Measurements from ENCODE around the gene TMEM192.

The TMEM192 gene

GRCh38 chr4:165152527-165152926 is 39.9 kb upstream of the TMEM192 start:
- TF ChIP-seq POLR2AphosphoS5 (IDR thresholded peaks at IDR 0.05; ENCODE audit: low read depth, low read length) (no peak), TAF1 (IDR thresholded peaks at IDR 0.05; ENCODE audit: borderline replicate concordance, insufficient read depth, low read length) (no peak), SIN3A (IDR thresholded peaks at IDR 0.05; ENCODE audit: borderline replicate concordance, insufficient read depth, low read length) (no peak), FOXP2 (optimal IDR thresholded peaks at IDR 0.05; ENCODE audit: borderline replicate concordance, extremely low read depth, extremely low read length, insufficient read depth) (no peak)
- TF ChIP-seq, protein P1, sequence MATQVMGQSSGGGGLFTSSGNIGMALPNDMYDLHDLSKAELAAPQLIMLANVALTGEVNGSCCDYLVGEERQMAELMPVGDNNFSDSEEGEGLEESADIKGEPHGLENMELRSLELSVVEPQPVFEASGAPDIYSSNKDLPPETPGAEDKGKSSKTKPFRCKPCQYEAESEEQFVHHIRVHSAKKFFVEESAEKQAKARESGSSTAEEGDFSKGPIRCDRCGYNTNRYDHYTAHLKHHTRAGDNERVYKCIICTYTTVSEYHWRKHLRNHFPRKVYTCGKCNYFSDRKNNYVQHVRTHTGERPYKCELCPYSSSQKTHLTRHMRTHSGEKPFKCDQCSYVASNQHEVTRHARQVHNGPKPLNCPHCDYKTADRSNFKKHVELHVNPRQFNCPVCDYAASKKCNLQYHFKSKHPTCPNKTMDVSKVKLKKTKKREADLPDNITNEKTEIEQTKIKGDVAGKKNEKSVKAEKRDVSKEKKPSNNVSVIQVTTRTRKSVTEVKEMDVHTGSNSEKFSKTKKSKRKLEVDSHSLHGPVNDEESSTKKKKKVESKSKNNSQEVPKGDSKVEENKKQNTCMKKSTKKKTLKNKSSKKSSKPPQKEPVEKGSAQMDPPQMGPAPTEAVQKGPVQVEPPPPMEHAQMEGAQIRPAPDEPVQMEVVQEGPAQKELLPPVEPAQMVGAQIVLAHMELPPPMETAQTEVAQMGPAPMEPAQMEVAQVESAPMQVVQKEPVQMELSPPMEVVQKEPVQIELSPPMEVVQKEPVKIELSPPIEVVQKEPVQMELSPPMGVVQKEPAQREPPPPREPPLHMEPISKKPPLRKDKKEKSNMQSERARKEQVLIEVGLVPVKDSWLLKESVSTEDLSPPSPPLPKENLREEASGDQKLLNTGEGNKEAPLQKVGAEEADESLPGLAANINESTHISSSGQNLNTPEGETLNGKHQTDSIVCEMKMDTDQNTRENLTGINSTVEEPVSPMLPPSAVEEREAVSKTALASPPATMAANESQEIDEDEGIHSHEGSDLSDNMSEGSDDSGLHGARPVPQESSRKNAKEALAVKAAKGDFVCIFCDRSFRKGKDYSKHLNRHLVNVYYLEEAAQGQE (IDR thresholded peaks at IDR 0.05; ENCODE audit: insufficient read depth in 1 of 2, low read depth in 2 of 2, low read length in 2 of 2), result no peak

- TF ChIP-seq, protein P1 (IDR thresholded peaks at IDR 0.05; ENCODE audit: insufficient read depth in 1 of 2, low read depth in 2 of 2, low read length in 2 of 2), result no peak
- TF ChIP-seq POLR2AphosphoS5 (IDR thresholded peaks at IDR 0.05; ENCODE audit: low read depth, low read length) (no peak), FOXP2 (optimal IDR thresholded peaks at IDR 0.05; ENCODE audit: borderline replicate concordance, extremely low read depth, extremely low read length, insufficient read depth) (no peak), SIN3A (IDR thresholded peaks at IDR 0.05; ENCODE audit: borderline replicate concordance, insufficient read depth, low read length) (no peak), TAF1 (IDR thresholded peaks at IDR 0.05; ENCODE audit: borderline replicate concordance, insufficient read depth, low read length) (no peak)
These were observed 39.1 kb upstream of the TMEM192 start for GRCh38 chr4:165151734-165152133.

DNA sequence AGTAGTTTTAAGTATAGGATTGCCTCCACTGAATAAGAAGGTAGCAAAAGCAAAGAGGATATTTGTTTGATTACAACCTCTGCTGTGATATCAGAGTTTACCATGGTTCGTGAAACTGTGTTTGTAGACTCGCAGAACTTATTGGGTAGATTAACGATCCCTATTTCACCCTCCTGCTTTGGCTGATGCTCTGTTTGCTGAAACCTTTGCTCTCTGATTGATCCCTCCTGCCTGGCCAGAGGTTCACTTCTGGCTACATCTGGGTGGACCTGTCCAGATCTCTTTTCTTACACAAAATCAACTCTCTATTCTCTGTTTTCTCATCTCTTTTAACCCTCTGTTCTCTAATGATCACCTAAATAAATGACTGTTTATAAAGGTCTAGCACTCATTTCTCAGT is 37.9 kb upstream of the TMEM192 start:
- no peak for TF ChIP-seq TAF1 (IDR thresholded peaks at IDR 0.05; ENCODE audit: borderline replicate concordance, insufficient read depth, low read length)
- TF ChIP-seq, protein P1 (IDR thresholded peaks at IDR 0.05; ENCODE audit: insufficient read depth in 1 of 2, low read depth in 2 of 2, low read length in 2 of 2), result no peak
- TF ChIP-seq SIN3A (IDR thresholded peaks at IDR 0.05; ENCODE audit: borderline replicate concordance, insufficient read depth, low read length), result no peak
- no peak for TF ChIP-seq POLR2AphosphoS5 (IDR thresholded peaks at IDR 0.05; ENCODE audit: low read depth, low read length)
- no peak for TF ChIP-seq FOXP2 (optimal IDR thresholded peaks at IDR 0.05; ENCODE audit: borderline replicate concordance, extremely low read depth, extremely low read length, insufficient read depth)

DNA sequence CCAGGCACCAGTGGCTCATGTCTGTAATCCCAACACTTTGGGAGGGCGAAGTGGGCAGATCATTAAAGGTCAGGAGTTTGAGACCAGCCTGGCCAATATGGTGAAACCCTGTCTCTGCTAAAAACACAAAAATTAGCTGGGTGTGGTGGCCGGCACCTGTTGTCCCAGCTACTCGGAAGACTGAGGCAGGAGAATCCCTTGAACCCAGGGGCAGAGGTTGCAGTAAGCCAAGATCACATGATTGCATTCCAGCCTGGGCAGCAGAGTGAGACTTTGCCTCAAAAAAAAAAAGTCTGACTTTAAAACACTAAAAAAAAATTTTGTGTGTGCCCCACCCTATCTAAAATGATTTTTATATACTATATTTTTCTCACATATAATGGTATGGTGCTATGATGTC is 26.2 kb upstream of the TMEM192 start:
- TF ChIP-seq SIN3A (IDR thresholded peaks at IDR 0.05; ENCODE audit: borderline replicate concordance, insufficient read depth, low read length) (no peak), TAF1 (IDR thresholded peaks at IDR 0.05; ENCODE audit: borderline replicate concordance, insufficient read depth, low read length) (no peak), FOXP2 (optimal IDR thresholded peaks at IDR 0.05; ENCODE audit: borderline replicate concordance, extremely low read depth, extremely low read length, insufficient read depth) (no peak), POLR2AphosphoS5 (IDR thresholded peaks at IDR 0.05; ENCODE audit: low read depth, low read length) (no peak)
- TF ChIP-seq, protein P1 (IDR thresholded peaks at IDR 0.05; ENCODE audit: insufficient read depth in 1 of 2, low read depth in 2 of 2, low read length in 2 of 2), result no peak

DNA sequence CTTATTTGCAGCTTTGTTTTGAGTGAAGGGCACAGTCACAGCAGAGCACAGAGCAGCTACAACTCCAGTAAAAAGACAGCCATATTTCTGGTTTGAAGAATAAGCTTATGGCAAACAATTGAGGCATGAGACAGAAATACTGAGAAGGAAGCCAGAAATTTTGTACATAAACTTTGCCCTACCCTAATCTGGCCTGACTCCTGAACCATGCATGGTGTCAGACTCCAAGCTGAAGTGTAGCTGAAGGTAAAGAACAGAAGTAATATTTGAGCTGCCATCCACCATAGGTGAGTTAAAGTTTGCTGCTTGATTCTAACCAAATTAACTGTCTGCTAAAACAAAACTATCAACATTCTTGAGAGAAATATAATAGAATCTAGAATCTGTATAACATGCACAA is 24.5 kb upstream of the TMEM192 start:
- TF ChIP-seq, protein P1 (IDR thresholded peaks at IDR 0.05; ENCODE audit: insufficient read depth in 1 of 2, low read depth in 2 of 2, low read length in 2 of 2), result no peak
- no peak for TF ChIP-seq TAF1 (IDR thresholded peaks at IDR 0.05; ENCODE audit: borderline replicate concordance, insufficient read depth, low read length)
- no peak for TF ChIP-seq POLR2AphosphoS5 (IDR thresholded peaks at IDR 0.05; ENCODE audit: low read depth, low read length)
- no peak for TF ChIP-seq SIN3A (IDR thresholded peaks at IDR 0.05; ENCODE audit: borderline replicate concordance, insufficient read depth, low read length)
- TF ChIP-seq FOXP2 (optimal IDR thresholded peaks at IDR 0.05; ENCODE audit: borderline replicate concordance, extremely low read depth, extremely low read length, insufficient read depth), result no peak

Measured in PFSK-1 (cell line).